GM12878 (cell line): ENCODE measurements around the gene DOCK2. TPM values are rescaled to one million over a fixed set of nuclear protein-coding genes. Genes with fewer than 3 reads are reported as not detected.

Experiments
- ATAC-seq: fragments of 200-7000 bp; cut with Tn5 transposase; 3 replicates; pipeline ENCODE4 v1.9.1; 2020; ENCODE audit warnings: mild to moderate bottlenecking, moderate library complexity
- BruUV-seq: library from RNA; stranded (reverse); fragments of 400-500 nt; replicated peaks from 2 replicates; lab custom pipeline; 2021; lab: Mats Ljungman, UMichigan
- CTCF ChIA-PET: fragments of 300-600 bp; sonication (Branson Sonifier 250); formaldehyde crosslinking; extraction: SDS; loops from one replicate; lab custom pipeline; 2021; ENCODE audit warnings: inconsistent platforms; lab: Yijun Ruan, JAX
- POLR2A ChIA-PET: fragments of 350-600 bp; formaldehyde crosslinking; extraction: SDS; loops from one replicate; lab custom pipeline; 2021; ENCODE audit warnings: inconsistent platforms; lab: Charles Lee
- RAD21 ChIA-PET: fragments of 300-600 bp; sonication (Branson Sonifier 250); formaldehyde crosslinking; loops from one replicate; lab custom pipeline; 2023; ENCODE audit warnings: antibody characterized with exemption; ENCODE audit not compliant: unreplicated experiment; lab: Charles Lee
- SMC1A ChIA-PET: fragments of 300-600 bp; sonication (Branson Sonifier 250); formaldehyde crosslinking; loops from one replicate; lab custom pipeline; 2023; ENCODE audit not compliant: unreplicated experiment, uncharacterized antibody; lab: Charles Lee
- DNase-seq: peaks from one replicate; pipeline ENCODE4 v3.0.0-alpha.2; 2011; ENCODE audit warnings: low read depth, low spot score
- FAIRE-seq: peaks from 3 replicates; lab custom pipeline; 2011; peaks lifted over from hg19 to GRCh38; lab: Jason Lieb, UNC
- H2AFZ ChIP-seq: 2 replicates; pipeline ENCODE4 v1.6.0; 2011; ENCODE audit warnings: low read depth, low read length, control low read depth; ENCODE audit not compliant: control insufficient read depth
- H3K27ac ChIP-seq: 2 replicates; pipeline ENCODE4 v1.5.1; 2011; ENCODE audit warnings: control low read depth; ENCODE audit not compliant: control insufficient read depth, insufficient read depth
- H3K27me3 ChIP-seq, 2 experiments: replicated peaks in 1 of 2; 2 replicates each; pipeline versions ENCODE4 v1.6.0 to v1.6.1; 2011; ENCODE audit warnings: low read length in 1 of 2; ENCODE audit not compliant: control insufficient read depth in 2 of 2, insufficient read depth in 2 of 2
- H3K36me3 ChIP-seq, 2 experiments: 2 replicates each; pipeline ENCODE4 v1.5.1; 2011; ENCODE audit warnings: low read length in 1 of 2; ENCODE audit not compliant: control insufficient read depth in 2 of 2, insufficient read depth in 2 of 2
- H3K4me1 ChIP-seq: 2 replicates; pipeline ENCODE4 v1.6.1; 2011; ENCODE audit warnings: mild to moderate bottlenecking, low read length, moderate library complexity, mixed read lengths; ENCODE audit not compliant: control insufficient read depth, insufficient read depth
- H3K4me2 ChIP-seq: 2 replicates; pipeline ENCODE4 v1.6.0; 2011; ENCODE audit warnings: control low read depth; ENCODE audit not compliant: control insufficient read depth, insufficient read depth
- H3K4me3 ChIP-seq: fragments of 200-600 bp; sonication (generic); 2 replicates; pipeline ENCODE4 v1.5.1; 2016
- H3K79me2 ChIP-seq: 2 replicates; pipeline ENCODE4 v1.6.0; 2011; ENCODE audit warnings: low read length; ENCODE audit not compliant: control insufficient read depth, insufficient read depth
- H3K9ac ChIP-seq: 2 replicates; pipeline ENCODE4 v1.8.0; 2011; ENCODE audit warnings: low read length, control low read depth, mixed read lengths; ENCODE audit not compliant: control insufficient read depth, insufficient read depth
- H3K9me3 ChIP-seq: replicated peaks from 3 replicates; pipeline ENCODE4 v1.5.1; 2011; ENCODE audit warnings: mild to moderate bottlenecking, low read length; ENCODE audit not compliant: control insufficient read depth, insufficient read depth
- H4K20me1 ChIP-seq: 2 replicates; pipeline ENCODE4 v1.6.0; 2011; ENCODE audit not compliant: control insufficient read depth, insufficient read depth
- CBFB ChIP-seq: IDR thresholded peaks from 2 replicates; pipeline ENCODE4 v1.6.1; 2016; ENCODE audit warnings: antibody characterized with exemption, low read depth
- CBX3 ChIP-seq: fragments of 200-600 bp; sonication (generic); IDR thresholded peaks from 2 replicates; pipeline ENCODE4 v1.6.1; 2016; ENCODE audit warnings: low read depth, borderline replicate concordance
- EZH2 ChIP-seq: IDR thresholded peaks from 2 replicates; pipeline ENCODE4 v1.6.1; 2012; ENCODE audit warnings: low read depth, mild to moderate bottlenecking, control low read depth, inconsistent platforms, low read length, borderline replicate concordance; ENCODE audit not compliant: control insufficient read depth
- FOXK2 ChIP-seq: fragments of 450-650 bp; IDR thresholded peaks from 2 replicates; pipeline ENCODE4 v1.6.1; 2017; ENCODE audit warnings: mild to moderate bottlenecking, moderate library complexity
- GATAD2B ChIP-seq: fragments of 450-650 bp; conservative IDR thresholded peaks from 2 replicates; pipeline ENCODE4 v1.6.1; 2017; ENCODE audit warnings: low read depth, mild to moderate bottlenecking, moderate library complexity
- IKZF1 ChIP-seq: fragments of 450-650 bp; conservative IDR thresholded peaks from 2 replicates; pipeline ENCODE4 v1.6.1; 2017; ENCODE audit warnings: antibody characterized with exemption, mild to moderate bottlenecking
- PAX8 ChIP-seq: fragments of 450-650 bp; IDR thresholded peaks from 2 replicates; pipeline ENCODE4 v1.6.1; 2017; ENCODE audit warnings: mild to moderate bottlenecking, moderate library complexity
- RUNX3 ChIP-seq: IDR thresholded peaks from 2 replicates; pipeline ENCODE4 v1.6.1; 2012; ENCODE audit warnings: low read length, inconsistent platforms
- USF2 ChIP-seq: IDR thresholded peaks from 2 replicates; pipeline ENCODE4 v1.6.1; 2011; ENCODE audit warnings: low read depth, low read length, improper control_type of control experiment, borderline replicate concordance
- WGBS: methylation state at CpG from one replicate; pipeline ENCODE4 v1.1.6; 2016; ENCODE audit warnings: low lambda C conversion rate; ENCODE audit not compliant: insufficient replicate concordance, insufficient coverage; ENCODE audit errors: missing lambda C conversion rate; 5-methylcytosine and 5-hydroxymethylcytosine counted together
- in situ Hi-C: fragments of 300-500 bp; cut with MboI; formaldehyde crosslinking; loops from 9 replicates; pipeline ENCODE4 v1.14.3; 2018; ENCODE audit warnings: mixed read lengths
- intact Hi-C: fragments of 100-400 bp; cut with micrococcal nuclease; formaldehyde crosslinking; loops from one replicate; pipeline ENCODE4 v1.14.2; 2022; ENCODE audit not compliant: unreplicated experiment
- polyA plus RNA-seq, 11 experiments: library from polyadenylated mRNA; depleted of rRNA in 4 of 11; unstranded in 6 of 11; stranded (reverse) in 5 of 11; fragments of >200 nt; fragmentation: Nextera tagmentation in 4 of 11; fragmentation: Illumina TruSeq in 1 of 11; extraction: Ambion mirVana in 4 of 11; extraction: Trizol in 1 of 11; gene quantifications; 1 replicate in 1 of 11; 2 replicates in 10 of 11; pipeline versions ENCODE4 v1.2.1 to v1.2.3, GENCODE V29; 2011 to 2016; ENCODE audit warnings: inconsistent platforms in 2 of 11, missing spikeins in 2 of 11, low read depth in 1 of 11
- total RNA-seq, 4 experiments: library from RNA; depleted of rRNA in 3 of 4; stranded (reverse); fragments of >200 nt in 3 of 4; fragmentation: Illumina TruSeq in 1 of 4; extraction: Trizol in 1 of 4; gene quantifications; 2 replicates each; pipeline versions ENCODE4 v1.2.1 to v1.2.3, GENCODE V29; 2013 to 2021

The DOCK2 gene
- total and polyA plus RNA-seq, 10 of the 15 experiments (the other 5 are each of a cell fraction or from before 2014, with no cell fraction given) = 34.2 to 192 (median 118) TPM

GRCh38 chr5:169796731-169797130, 159.7 kb downstream of the DOCK2 start:
- no peaks in the 10 kb centered on the region for H3K27me3 ChIP-seq
- H3K27ac ChIP-seq = no peak overlapping the region
- no peak for DNase-seq
- TF ChIP-seq RUNX3 (peak; percentile 60; the same call in 1 of the 2 replicates), USF2 (no peak)
- peaks cover 13% of the 10 kb centered on the region for H3K4me1 ChIP-seq
- ChIA-PET POLR2A (interaction anchor here (1.2 to 3.0 kb wide), 3 partner anchors 9 to 17 kb away, joined by 4 to 14 read pairs (median 11); no protein-coding TSS in a partner anchor), RAD21 (interaction anchor here (0.6 to 1.2 kb wide), 2 partner anchors 9 to 17 kb away, joined by 4 read pairs; no protein-coding TSS in a partner anchor), SMC1A (interaction anchor here (0.6 to 16.6 kb wide), 4 partner anchors 8 to 38 kb away, joined by 3 to 368 read pairs (median 88); no protein-coding TSS in a partner anchor), CTCF (no interaction called here)
- no peak for FAIRE-seq
- in situ Hi-C loops = no loop called here
- intact Hi-C loops = no loop called here
- H2AFZ ChIP-seq = no peak overlapping the region
- no TSS peak for BruUV-seq
- H3K4me3 ChIP-seq = no peak overlapping the region
- 95% methylated on average over 2 of the region's 2 CpGs for WGBS
- no peak for ATAC-seq
- no peaks in the 10 kb centered on the region for H4K20me1 ChIP-seq
- H3K79me2 ChIP-seq = peaks cover 1% of the 10 kb centered on the region; the same call in 1 of the 2 replicates
- peaks cover 7 to 8% of the 10 kb centered on the region in 2 experiments for H3K36me3 ChIP-seq
- no peak overlapping the region for H3K9ac ChIP-seq
- no peaks in the 10 kb centered on the region; the same call in 2 of the 3 replicates for H3K9me3 ChIP-seq
- no peak overlapping the region for H3K4me2 ChIP-seq

- in situ Hi-C loops = no loop called here
- Histone ChIP-seq H3K9ac (no peak overlapping the region), H2AFZ (no peak overlapping the region), H3K4me2 (no peak overlapping the region), H3K27ac (no peak overlapping the region), H3K79me2 (peaks cover 1% of the 10 kb centered on the region), H4K20me1 (no peaks in the 10 kb centered on the region), H3K4me1 (peaks cover 13% of the 10 kb centered on the region), H3K27me3 (no peaks in the 10 kb centered on the region), H3K4me3 (no peak overlapping the region), H3K36me3 (peaks cover 8 to 12% of the 10 kb centered on the region in 2 experiments), H3K9me3 (no peaks in the 10 kb centered on the region; the same call in 2 of the 3 replicates)
- SMC1A ChIA-PET = interaction anchor here (1.0 to 16.6 kb wide), 7 partner anchors 8 to 173 kb away, joined by 3 to 368 read pairs (median 4); no protein-coding TSS in a partner anchor
- POLR2A ChIA-PET = interaction anchor here (1.2 to 3.0 kb wide), 3 partner anchors 8 to 18 kb away, joined by 4 to 14 read pairs (median 11); no protein-coding TSS in a partner anchor
- no peak for TF ChIP-seq CBX3
- no peak for TF ChIP-seq IKZF1
- no peak for TF ChIP-seq EZH2
- TF ChIP-seq FOXK2 = no peak
- no peak for TF ChIP-seq RUNX3
- no peak for TF ChIP-seq PAX8
- no peak for TF ChIP-seq GATAD2B
- TF ChIP-seq CBFB = no peak
- WGBS = 82% methylated on average over 2 of the region's 2 CpGs
- ATAC-seq = no peak
- CTCF ChIA-PET = interaction anchor here (1.4 kb wide), 1 partner anchor 18 kb away, joined by 4 read pairs; no protein-coding TSS in a partner anchor
- DNase-seq = no peak
- no peak for FAIRE-seq
- intact Hi-C loops = no loop called here
- no TSS peak for BruUV-seq
- RAD21 ChIA-PET = interaction anchor here (0.7 to 4.9 kb wide), 3 partner anchors 9 to 31 kb away, joined by 3 to 30 read pairs (median 4); no protein-coding TSS in a partner anchor
These were observed 160.5 kb downstream of the DOCK2 start for GRCh38 chr5:169797577-169797976.
